Measurements from ENCODE around the gene VRK2. TPM values are rescaled to one million over a fixed set of nuclear protein-coding genes. Genes with fewer than 3 reads are reported as not detected.

VRK2 gene
- total and polyA plus RNA-seq, 2 experiments from 2014 or later = 19.0 to 22.5 TPM

DNA sequence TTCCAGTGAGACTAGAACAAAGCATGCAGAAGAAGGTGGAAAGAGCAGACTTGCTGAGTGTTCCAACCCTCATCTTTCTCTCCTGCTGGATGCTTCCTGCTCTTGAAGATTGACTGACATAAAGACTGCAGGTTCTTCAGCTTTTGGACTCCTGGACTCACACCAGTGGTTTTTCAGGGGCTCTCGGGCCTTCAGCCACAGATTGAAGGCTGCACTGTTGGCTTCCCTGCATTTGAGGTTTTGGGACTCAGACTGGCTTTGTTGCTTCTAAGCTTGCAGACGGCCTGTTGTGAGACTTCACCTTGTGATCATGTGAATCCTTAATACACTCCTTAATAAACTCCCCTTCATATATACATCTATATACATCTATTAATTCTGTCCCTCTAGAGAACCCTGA is 20.4 kb downstream of the VRK2 start:
- no peaks in the 10 kb centered on the region for H3K36me3 ChIP-seq (ENCODE audit: insufficient read depth)
- no peak for DNase-seq (ENCODE audit: low spot score)
- TF ChIP-seq JUNB (IDR thresholded peaks at IDR 0.05; ENCODE audit: unreplicated experiment) = no peak
- no peak for TF ChIP-seq STAT1 (IDR thresholded peaks at IDR 0.05; ENCODE audit: unreplicated experiment)
- TF ChIP-seq, protein P1, sequence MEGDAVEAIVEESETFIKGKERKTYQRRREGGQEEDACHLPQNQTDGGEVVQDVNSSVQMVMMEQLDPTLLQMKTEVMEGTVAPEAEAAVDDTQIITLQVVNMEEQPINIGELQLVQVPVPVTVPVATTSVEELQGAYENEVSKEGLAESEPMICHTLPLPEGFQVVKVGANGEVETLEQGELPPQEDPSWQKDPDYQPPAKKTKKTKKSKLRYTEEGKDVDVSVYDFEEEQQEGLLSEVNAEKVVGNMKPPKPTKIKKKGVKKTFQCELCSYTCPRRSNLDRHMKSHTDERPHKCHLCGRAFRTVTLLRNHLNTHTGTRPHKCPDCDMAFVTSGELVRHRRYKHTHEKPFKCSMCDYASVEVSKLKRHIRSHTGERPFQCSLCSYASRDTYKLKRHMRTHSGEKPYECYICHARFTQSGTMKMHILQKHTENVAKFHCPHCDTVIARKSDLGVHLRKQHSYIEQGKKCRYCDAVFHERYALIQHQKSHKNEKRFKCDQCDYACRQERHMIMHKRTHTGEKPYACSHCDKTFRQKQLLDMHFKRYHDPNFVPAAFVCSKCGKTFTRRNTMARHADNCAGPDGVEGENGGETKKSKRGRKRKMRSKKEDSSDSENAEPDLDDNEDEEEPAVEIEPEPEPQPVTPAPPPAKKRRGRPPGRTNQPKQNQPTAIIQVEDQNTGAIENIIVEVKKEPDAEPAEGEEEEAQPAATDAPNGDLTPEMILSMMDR (conservative IDR thresholded peaks at IDR 0.05; ENCODE audit: low read depth in 2 of 2) = no peak
- no peak for TF ChIP-seq EZH2phosphoT487 (IDR thresholded peaks at IDR 0.05; ENCODE audit: unreplicated experiment)
- TF ChIP-seq ZNF114 (CRISPR knock-in tag; IDR thresholded peaks at IDR 0.05) = no peak
- TF ChIP-seq NANOG (IDR thresholded peaks at IDR 0.05; ENCODE audit: borderline replicate concordance) = no peak
- TF ChIP-seq, protein P2, sequence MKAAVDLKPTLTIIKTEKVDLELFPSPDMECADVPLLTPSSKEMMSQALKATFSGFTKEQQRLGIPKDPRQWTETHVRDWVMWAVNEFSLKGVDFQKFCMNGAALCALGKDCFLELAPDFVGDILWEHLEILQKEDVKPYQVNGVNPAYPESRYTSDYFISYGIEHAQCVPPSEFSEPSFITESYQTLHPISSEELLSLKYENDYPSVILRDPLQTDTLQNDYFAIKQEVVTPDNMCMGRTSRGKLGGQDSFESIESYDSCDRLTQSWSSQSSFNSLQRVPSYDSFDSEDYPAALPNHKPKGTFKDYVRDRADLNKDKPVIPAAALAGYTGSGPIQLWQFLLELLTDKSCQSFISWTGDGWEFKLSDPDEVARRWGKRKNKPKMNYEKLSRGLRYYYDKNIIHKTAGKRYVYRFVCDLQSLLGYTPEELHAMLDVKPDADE (IDR thresholded peaks at IDR 0.05) = no peak
- TF ChIP-seq, protein P3, sequence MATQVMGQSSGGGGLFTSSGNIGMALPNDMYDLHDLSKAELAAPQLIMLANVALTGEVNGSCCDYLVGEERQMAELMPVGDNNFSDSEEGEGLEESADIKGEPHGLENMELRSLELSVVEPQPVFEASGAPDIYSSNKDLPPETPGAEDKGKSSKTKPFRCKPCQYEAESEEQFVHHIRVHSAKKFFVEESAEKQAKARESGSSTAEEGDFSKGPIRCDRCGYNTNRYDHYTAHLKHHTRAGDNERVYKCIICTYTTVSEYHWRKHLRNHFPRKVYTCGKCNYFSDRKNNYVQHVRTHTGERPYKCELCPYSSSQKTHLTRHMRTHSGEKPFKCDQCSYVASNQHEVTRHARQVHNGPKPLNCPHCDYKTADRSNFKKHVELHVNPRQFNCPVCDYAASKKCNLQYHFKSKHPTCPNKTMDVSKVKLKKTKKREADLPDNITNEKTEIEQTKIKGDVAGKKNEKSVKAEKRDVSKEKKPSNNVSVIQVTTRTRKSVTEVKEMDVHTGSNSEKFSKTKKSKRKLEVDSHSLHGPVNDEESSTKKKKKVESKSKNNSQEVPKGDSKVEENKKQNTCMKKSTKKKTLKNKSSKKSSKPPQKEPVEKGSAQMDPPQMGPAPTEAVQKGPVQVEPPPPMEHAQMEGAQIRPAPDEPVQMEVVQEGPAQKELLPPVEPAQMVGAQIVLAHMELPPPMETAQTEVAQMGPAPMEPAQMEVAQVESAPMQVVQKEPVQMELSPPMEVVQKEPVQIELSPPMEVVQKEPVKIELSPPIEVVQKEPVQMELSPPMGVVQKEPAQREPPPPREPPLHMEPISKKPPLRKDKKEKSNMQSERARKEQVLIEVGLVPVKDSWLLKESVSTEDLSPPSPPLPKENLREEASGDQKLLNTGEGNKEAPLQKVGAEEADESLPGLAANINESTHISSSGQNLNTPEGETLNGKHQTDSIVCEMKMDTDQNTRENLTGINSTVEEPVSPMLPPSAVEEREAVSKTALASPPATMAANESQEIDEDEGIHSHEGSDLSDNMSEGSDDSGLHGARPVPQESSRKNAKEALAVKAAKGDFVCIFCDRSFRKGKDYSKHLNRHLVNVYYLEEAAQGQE (IDR thresholded peaks at IDR 0.05; ENCODE audit: unreplicated experiment) = no peak
- H2AFZ ChIP-seq = no peak overlapping the region
- H3K4me1 Mint-ChIP-seq = no peaks in the 10 kb centered on the region
- no peaks in the 10 kb centered on the region for H3F3A ChIP-seq (replicated peaks; ENCODE audit: low read depth)
- H3K27me3 ChIP-seq (ENCODE audit: insufficient read depth) = no peaks in the 10 kb centered on the region
- H3K27me3 Mint-ChIP-seq (ENCODE audit: insufficient read depth, low read depth, poor library complexity) = no peaks in the 10 kb centered on the region
- H3K4me3 ChIP-seq = no peak overlapping the region
- ATAC-seq = no peak
- H3K4me1 ChIP-seq (ENCODE audit: insufficient read depth) = no peaks in the 10 kb centered on the region
- 0 out of 2 replicates have a peak, but pooled peaks cover 8% of the 10 kb centered on the region for H3K79me2 ChIP-seq (replicated peaks; ENCODE audit: insufficient read depth)
- H3K4me2 ChIP-seq = no peak overlapping the region
- 0 out of 3 replicates have a peak, but pooled peaks cover 3% of the 10 kb centered on the region for H3K36me3 Mint-ChIP-seq (ENCODE audit: low read depth)
- no peak overlapping the region for H3K4me3 Mint-ChIP-seq
- no peaks in the 10 kb centered on the region for H3K9me2 ChIP-seq (ENCODE audit: insufficient read depth)
- H3K9me3 Mint-ChIP-seq = no peaks in the 10 kb centered on the region
- H4K20me1 ChIP-seq (replicated peaks; ENCODE audit: insufficient read depth) = no peaks in the 10 kb centered on the region
- H3K27ac ChIP-seq (ENCODE audit: low read depth) = no peak overlapping the region
- H3K27ac Mint-ChIP-seq = no peak overlapping the region

DNA sequence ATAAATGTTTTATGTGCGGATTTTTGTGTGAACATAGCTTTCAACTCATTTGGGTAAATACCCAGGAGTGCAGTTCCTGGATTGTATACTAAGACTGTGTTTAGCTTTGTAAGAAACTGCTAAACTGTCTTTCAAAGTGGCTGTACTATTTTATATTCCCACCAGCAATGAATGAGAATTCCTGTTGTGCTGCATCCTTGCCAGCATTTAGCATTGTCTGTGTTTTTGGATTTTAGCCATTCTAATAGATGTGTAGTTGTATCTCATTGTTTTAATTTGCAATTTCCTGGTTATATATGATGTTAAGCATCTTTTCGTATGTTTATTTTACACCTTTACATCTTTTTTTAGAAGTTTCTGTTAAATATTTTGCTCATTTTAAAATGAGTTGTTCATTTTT is 24.2 kb downstream of the VRK2 start:
- Mint-ChIP-seq H3K4me3 (no peak overlapping the region), H3K27me3 (ENCODE audit: insufficient read depth, low read depth, poor library complexity) (peaks cover 2% of the 10 kb centered on the region), H3K9me3 (peaks cover 2% of the 10 kb centered on the region; the same call in 1 of the 3 replicates), H3K27ac (no peak overlapping the region), H3K36me3 (ENCODE audit: low read depth) (peaks cover 14% of the 10 kb centered on the region; the same call in 2 of the 3 replicates), H3K4me1 (no peaks in the 10 kb centered on the region)
- Histone ChIP-seq H3K4me3 (no peak overlapping the region), H3F3A (replicated peaks; ENCODE audit: low read depth) (no peaks in the 10 kb centered on the region), H3K27me3 (ENCODE audit: insufficient read depth) (no peaks in the 10 kb centered on the region), H3K27ac (ENCODE audit: low read depth) (no peak overlapping the region), H3K9me2 (ENCODE audit: insufficient read depth) (no peaks in the 10 kb centered on the region), H4K20me1 (replicated peaks; ENCODE audit: insufficient read depth) (no peaks in the 10 kb centered on the region), H2AFZ (no peak overlapping the region), H3K36me3 (ENCODE audit: insufficient read depth) (no peaks in the 10 kb centered on the region), H3K4me2 (no peak overlapping the region), H3K4me1 (ENCODE audit: insufficient read depth) (no peaks in the 10 kb centered on the region), H3K79me2 (replicated peaks; ENCODE audit: insufficient read depth) (peaks cover 20% of the 10 kb centered on the region)
- DNase-seq (ENCODE audit: low spot score) (no peak), ATAC-seq (no peak)
- TF ChIP-seq EZH2 (IDR thresholded peaks at IDR 0.05; ENCODE audit: low read depth, unreplicated experiment) (no peak), CREB1 (CRISPR knock-in tag; IDR thresholded peaks at IDR 0.05; ENCODE audit: low read depth) (no peak), NANOG (IDR thresholded peaks at IDR 0.05; ENCODE audit: borderline replicate concordance) (no peak), ZNF331 (CRISPR knock-in tag; IDR thresholded peaks at IDR 0.05; ENCODE audit: low read depth) (no peak), ZNF114 (CRISPR knock-in tag; IDR thresholded peaks at IDR 0.05) (no peak)
- TF ChIP-seq, protein P2 (IDR thresholded peaks at IDR 0.05) = no peak
- TF ChIP-seq, protein P1 (conservative IDR thresholded peaks at IDR 0.05; ENCODE audit: low read depth in 2 of 2) = no peak

Data from GM23338 (cell line).